AG04449 (cell line): Measurements from ENCODE around the gene RPS2.

Experiments used
- CTCF ChIA-PET: fragments of 350-600 bp; formaldehyde crosslinking; extraction: SDS; loops from one replicate; lab custom pipeline; 2021; ENCODE audit warnings: antibody characterized with exemption; lab: Yijun Ruan, JAX
- POLR2A ChIA-PET: fragments of 400-600, 350-600 bp; formaldehyde crosslinking; extraction: SDS; loops from one replicate; lab custom pipeline; 2020; ENCODE audit warnings: antibody characterized with exemption, inconsistent platforms; lab: Yijun Ruan, JAX
- DNase-seq: peaks from one replicate; pipeline ENCODE4 v3.0.0-alpha.2; 2010; ENCODE audit warnings: low read depth, low spot score
- H3K4me3 ChIP-seq: 2 replicates; pipeline ENCODE4 v1.5.1; 2011; ENCODE audit warnings: low read depth, mild to moderate bottlenecking, control low read depth, low read length
- TF ChIP-seq, protein P1 (sequence below): IDR thresholded peaks from one replicate; pipeline ENCODE4 v1.5.1; 2011; ENCODE audit warnings: mild to moderate bottlenecking, moderate library complexity, low read length, control low read depth, inconsistent platforms; ENCODE audit not compliant: insufficient read depth; ENCODE audit errors: missing control alignments

Gene RPS2

DNA sequence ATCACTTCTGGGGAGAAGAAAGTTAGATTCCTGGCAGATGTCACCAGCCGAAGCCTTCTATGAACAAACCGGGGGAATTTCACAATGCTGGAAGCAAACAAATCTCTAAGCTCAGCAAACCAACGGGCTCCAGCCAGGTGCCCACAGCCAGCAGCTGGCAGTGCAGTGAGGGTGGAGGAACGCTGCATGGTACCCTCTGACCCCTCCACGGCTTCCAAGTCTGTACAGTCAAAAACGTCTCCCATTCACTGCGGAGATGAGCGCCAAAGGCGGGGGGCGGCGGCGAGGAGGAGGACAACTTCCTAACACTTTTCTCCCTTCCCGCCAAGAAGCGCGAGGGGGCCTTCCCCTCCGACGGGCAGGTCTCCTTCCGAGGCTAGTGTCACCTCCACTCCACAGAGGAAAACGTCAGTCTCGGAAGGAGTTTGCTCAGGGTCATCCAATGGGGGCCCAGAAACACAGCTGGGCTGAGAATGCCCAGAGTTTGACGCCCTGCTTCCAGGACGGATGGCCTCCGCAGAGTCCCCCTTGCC lies 44.1 kb upstream of the RPS2 start:
- CTCF ChIA-PET, result interaction anchor here (1.0 to 10.6 kb wide), 5 partner anchors 10 to 131 kb away, joined by 3 to 176 read pairs (median 7); partner anchors contain the start of gene PKD1
- DNase-seq, result no peak
- TF ChIP-seq, protein P1, sequence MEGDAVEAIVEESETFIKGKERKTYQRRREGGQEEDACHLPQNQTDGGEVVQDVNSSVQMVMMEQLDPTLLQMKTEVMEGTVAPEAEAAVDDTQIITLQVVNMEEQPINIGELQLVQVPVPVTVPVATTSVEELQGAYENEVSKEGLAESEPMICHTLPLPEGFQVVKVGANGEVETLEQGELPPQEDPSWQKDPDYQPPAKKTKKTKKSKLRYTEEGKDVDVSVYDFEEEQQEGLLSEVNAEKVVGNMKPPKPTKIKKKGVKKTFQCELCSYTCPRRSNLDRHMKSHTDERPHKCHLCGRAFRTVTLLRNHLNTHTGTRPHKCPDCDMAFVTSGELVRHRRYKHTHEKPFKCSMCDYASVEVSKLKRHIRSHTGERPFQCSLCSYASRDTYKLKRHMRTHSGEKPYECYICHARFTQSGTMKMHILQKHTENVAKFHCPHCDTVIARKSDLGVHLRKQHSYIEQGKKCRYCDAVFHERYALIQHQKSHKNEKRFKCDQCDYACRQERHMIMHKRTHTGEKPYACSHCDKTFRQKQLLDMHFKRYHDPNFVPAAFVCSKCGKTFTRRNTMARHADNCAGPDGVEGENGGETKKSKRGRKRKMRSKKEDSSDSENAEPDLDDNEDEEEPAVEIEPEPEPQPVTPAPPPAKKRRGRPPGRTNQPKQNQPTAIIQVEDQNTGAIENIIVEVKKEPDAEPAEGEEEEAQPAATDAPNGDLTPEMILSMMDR, result no peak
- POLR2A ChIA-PET, result interaction anchor here (0.7 to 1.4 kb wide), 5 partner anchors 13 to 147 kb away, joined by 3 read pairs; partner anchors contain the start of genes RPS2 and TRAF7
- peak overlapping the region; percentile 72 for H3K4me3 ChIP-seq

DNA sequence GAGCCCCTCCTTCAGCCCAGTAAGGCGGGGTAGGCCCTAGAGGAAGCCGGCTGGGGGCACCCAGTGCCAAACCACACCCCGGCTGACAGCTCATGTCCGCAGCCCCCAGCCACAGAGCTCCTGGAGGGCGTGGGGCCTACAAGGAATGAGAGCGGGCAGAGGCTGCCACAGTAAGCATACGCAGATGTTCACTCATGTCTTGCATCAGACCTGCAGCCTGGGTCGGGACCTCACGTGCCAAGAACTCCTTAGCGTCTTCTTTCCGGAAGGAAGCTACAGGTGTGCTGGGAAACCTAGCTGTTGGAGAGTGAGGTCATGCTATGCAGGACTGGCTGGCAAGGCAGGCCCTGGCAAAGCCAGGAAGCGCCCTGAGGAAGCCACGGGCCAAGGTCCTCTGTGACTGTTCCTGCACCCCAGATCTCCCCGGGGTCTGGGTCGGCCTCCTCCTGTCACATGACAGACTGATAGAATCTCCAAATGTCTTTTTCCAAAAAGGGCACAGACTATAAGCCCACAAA lies 43.4 kb upstream of the RPS2 start:
- no peak for DNase-seq
- TF ChIP-seq, protein P1, result no peak
- H3K4me3 ChIP-seq, result peak overlapping the region; percentile 72
- ChIA-PET CTCF (interaction anchor here (1.0 to 10.6 kb wide), 5 partner anchors 10 to 132 kb away, joined by 3 to 176 read pairs (median 7); partner anchors contain the start of gene PKD1), POLR2A (interaction anchor here (0.6 to 1.4 kb wide), 3 partner anchors 12 to 147 kb away, joined by 3 read pairs; partner anchors contain the start of gene TRAF7)

GRCh38 chr16:2007081-2007836 lies 42.6 kb upstream of the RPS2 start:
- no peak for DNase-seq
- ChIA-PET POLR2A (interaction anchor here (0.6 to 1.4 kb wide), 2 partner anchors 24 to 148 kb away, joined by 3 read pairs; partner anchors contain the start of gene TRAF7), CTCF (interaction anchor here (1.0 to 10.6 kb wide), 5 partner anchors 9 to 133 kb away, joined by 3 to 176 read pairs (median 7); partner anchors contain the start of gene PKD1)
- H3K4me3 ChIP-seq, result peak overlapping the region; percentile 72
- TF ChIP-seq, protein P1, result no peak

- no peak for DNase-seq
- H3K4me3 ChIP-seq, result no peak overlapping the region
- ChIA-PET CTCF (interaction anchor here (6.5 to 10.6 kb wide), 2 partner anchors 18 to 134 kb away, joined by 163 to 176 read pairs; partner anchors contain the start of genes GFER, NOXO1, PKD1 and SYNGR3), POLR2A (no interaction called here)
- TF ChIP-seq, protein P1, result no peak
These were observed 41.7 kb upstream of the RPS2 start for GRCh38 chr16:2006317-2006716.

- H3K4me3 ChIP-seq, result no peak overlapping the region
- no peak for DNase-seq
- POLR2A ChIA-PET, result interaction anchor here (2.2 kb wide), 1 partner anchor 150 kb away, joined by 6 read pairs; the partner anchor contains the start of gene TRAF7
- TF ChIP-seq, protein P1, result no peak
- CTCF ChIA-PET, result interaction anchor here (1.0 to 10.6 kb wide), 3 partner anchors 15 to 134 kb away, joined by 3 to 176 read pairs (median 163); partner anchors contain the start of genes GFER, NOXO1, PKD1 and SYNGR3
These were observed 41.0 kb upstream of the RPS2 start for GRCh38 chr16:2005646-2006045.
